ENCODE results near the gene SLC25A25. TPM values are rescaled to one million over a fixed set of nuclear protein-coding genes. Genes with fewer than 3 reads are reported as not detected.

SLC25A25 gene
- total and polyA plus RNA-seq, 2 of the 8 experiments (the other 6 are each of a cell fraction or from before 2014, with no cell fraction given), result 6.5 to 18.5 TPM

DNA sequence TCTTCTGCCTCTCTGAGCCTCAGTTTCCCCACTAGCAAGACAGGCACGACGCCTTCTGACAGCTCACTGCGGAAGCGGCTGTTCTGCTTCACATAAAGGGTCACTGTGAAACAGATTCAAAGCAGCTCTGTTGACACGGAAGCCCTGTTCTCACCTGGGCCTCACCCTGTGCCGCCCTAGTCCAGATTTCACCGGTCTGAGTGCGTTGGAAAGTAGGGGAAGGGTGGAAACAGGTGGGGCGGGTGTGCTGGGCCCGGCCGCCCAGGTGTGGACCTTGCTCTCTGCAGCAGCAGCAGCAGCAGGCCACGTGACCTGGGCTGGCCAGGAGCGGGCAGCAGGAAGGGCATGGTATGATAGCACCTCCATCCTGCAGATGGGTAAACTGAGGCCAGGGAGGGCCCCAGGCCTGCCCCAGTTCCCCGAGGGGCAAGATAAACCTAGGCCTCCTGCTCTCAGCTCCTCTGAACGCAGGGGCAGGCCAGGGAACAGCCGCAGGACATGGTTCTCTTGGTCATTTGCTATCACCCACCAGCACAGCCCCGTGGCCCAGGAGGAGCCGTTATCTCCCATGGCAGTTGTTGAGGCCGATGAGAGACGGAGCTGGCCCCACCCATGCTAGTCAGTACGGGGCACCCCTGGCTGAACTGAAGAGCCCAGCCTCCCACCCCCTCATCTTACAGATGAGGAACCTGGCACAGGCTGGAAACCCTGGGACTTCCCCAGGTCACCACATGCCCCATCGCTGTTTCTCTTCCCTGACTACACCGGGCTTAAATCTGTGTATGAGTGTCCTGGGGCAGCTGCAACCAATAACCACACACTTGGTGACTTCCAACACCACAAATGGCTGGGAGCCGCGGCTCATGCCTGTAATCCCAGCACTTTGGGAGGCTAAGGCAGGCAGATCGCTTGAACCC lies 47.4 kb downstream of the SLC25A25 start:
- no peak for FAIRE-seq
- 89% methylated on average over 26 of the region's 26 CpGs; no CpG with 5 or more reads in 1 of the 2 experiments for WGBS, 2 experiments (ENCODE audit: extremely low coverage in 1 of 2, insufficient coverage in 1 of 2, insufficient read length in 1 of 2, insufficient replicate concordance in 2 of 2, low coverage in 1 of 2, low lambda C conversion rate in 2 of 2, missing lambda C conversion rate in 1 of 2)

More for the DNA sequence above, 47.4 kb downstream of the SLC25A25 start:
- Histone ChIP-seq H2BK15ac (ENCODE audit: low read length) (no peak overlapping the region), H4K8ac (ENCODE audit: extremely low read depth, insufficient read depth, low read length) (0 out of 2 replicates have a peak overlapping the region, but pooled peaks have one; percentile 5), H2AFZ (ENCODE audit: low read length) (no peak overlapping the region), H3K4me1 (replicated peaks in 1 of 4; ENCODE audit: control insufficient read depth in 3 of 4, insufficient read depth in 4 of 4, low read length in 3 of 4) (peaks cover 0 to 4% (median under 1%) of the 10 kb centered on the region in 4 experiments; a peak in 3 of 7 replicates), H4K5ac (ENCODE audit: insufficient read length, low read depth, low read length) (no peak overlapping the region), H3K4me3 (ENCODE audit: extremely low read depth in 1 of 4, insufficient read depth in 2 of 4, low read depth in 3 of 4, low read length in 4 of 4) (no peak overlapping the region), H2BK5ac (ENCODE audit: low read depth, low read length) (no peak overlapping the region), H3K27me3 (replicated peaks in 1 of 4; ENCODE audit: control insufficient read depth in 3 of 4, extremely low read depth in 1 of 4, insufficient read depth in 3 of 4, low read length in 3 of 4) (no peaks in the 10 kb centered on the region), H2BK12ac (ENCODE audit: low read depth, low read length) (no peak overlapping the region), H2AK5ac (ENCODE audit: low read depth, low read length) (no peak overlapping the region), H3K79me1 (ENCODE audit: low read depth, low read length) (no peaks in the 10 kb centered on the region), H3K23me2 (ENCODE audit: low read depth, low read length) (no peaks in the 10 kb centered on the region), H3K27ac (ENCODE audit: low read depth, low read length) (no peak overlapping the region), H3K36me3 (ENCODE audit: control insufficient read depth in 2 of 4, insufficient read depth in 4 of 4, low read length in 3 of 4) (peaks cover 0 to 3% (median 0%) of the 10 kb centered on the region in 4 experiments; a peak in 3 of 8 replicates), H4K20me1 (replicated peaks in 1 of 2; ENCODE audit: control insufficient read depth in 1 of 2, insufficient read depth in 2 of 2, low read length in 2 of 2) (peaks cover 3 to 10% of the 10 kb centered on the region in 2 experiments), H3K9ac (replicated peaks in 1 of 4; ENCODE audit: extremely low read depth in 1 of 4, low read depth in 3 of 4, low read length in 3 of 4) (no peak overlapping the region), H3K18ac (ENCODE audit: extremely low read depth, low read length) (no peak overlapping the region), H3K56ac (replicated peaks; ENCODE audit: insufficient read length, low read depth, low read length) (no peak overlapping the region), H3K9me3 (ENCODE audit: insufficient read depth in 2 of 2, low read depth in 1 of 2, low read length in 1 of 2) (no peaks in the 10 kb centered on the region), H3K23ac (ENCODE audit: insufficient read length) (no peak overlapping the region), H2BK120ac (replicated peaks; ENCODE audit: low read depth, low read length) (no peak overlapping the region), H4K91ac (replicated peaks; ENCODE audit: insufficient read length, low read length) (no peak overlapping the region), H3K14ac (ENCODE audit: insufficient read length) (no peak overlapping the region), H3K4ac (replicated peaks; ENCODE audit: insufficient read length, low read depth, low read length) (no peak overlapping the region), H2BK20ac (ENCODE audit: low read length) (no peak overlapping the region), H3K79me2 (ENCODE audit: control insufficient read depth in 1 of 2, insufficient read depth in 2 of 2, low read length in 2 of 2) (no peaks in the 10 kb centered on the region), H3K4me2 (ENCODE audit: insufficient read depth in 1 of 2, low read depth in 2 of 2, low read length in 2 of 2) (no peak overlapping the region)
- TF ChIP-seq GABPA (IDR thresholded peaks at IDR 0.05; ENCODE audit: borderline replicate concordance, insufficient read depth, low read length), result no peak
- no peak for DNase-seq (ENCODE audit: low read depth in 1 of 2, low spot score in 2 of 2)
- CTCF ChIA-PET (ENCODE audit: partially characterized antibody), result interaction anchor here (0.5 to 9.1 kb wide), 14 partner anchors 9 to 173 kb away, joined by 3 to 114 read pairs (median 8); partner anchors contain the start of genes NAIF1, PTGES2 and SLC25A25
- POLR2A ChIA-PET (ENCODE audit: partially characterized antibody), result interaction anchor here (0.6 to 5.9 kb wide), 6 partner anchors 10 to 548 kb away, joined by 3 to 119 read pairs (median 4); partner anchors contain the start of gene PTGES2
